ENCODE results near the gene KIAA0319L. TPM values are rescaled to one million over a fixed set of nuclear protein-coding genes. Genes with fewer than 3 reads are reported as not detected.

Gene KIAA0319L
- total RNA-seq, 1 donor from 2014 or later: 60.5 TPM

- peaks cover 4% of the 10 kb centered on the region for H3K36me3 ChIP-seq (ENCODE audit: control insufficient read depth, insufficient read depth, low read length)
- H3K4me3 ChIP-seq (ENCODE audit: low read depth, low read length): no peak overlapping the region
- H3K27me3 ChIP-seq (ENCODE audit: control insufficient read depth, insufficient read depth, low read length): no peaks in the 10 kb centered on the region
- DNase-seq (ENCODE audit: low read depth): no peak
- no peak for TF ChIP-seq CTCF (IDR thresholded peaks at IDR 0.05; ENCODE audit: insufficient read depth, low read length, poor library complexity, severe bottlenecking)
Measured at GRCh38 chr1:35530946-35531345, 26.3 kb downstream of the KIAA0319L start.

GRCh38 chr1:35530168-35530567 lies 27.0 kb downstream of the KIAA0319L start:
- DNase-seq (ENCODE audit: low read depth): no peak
- H3K36me3 ChIP-seq (ENCODE audit: control insufficient read depth, insufficient read depth, low read length): peaks cover 4% of the 10 kb centered on the region
- H3K27me3 ChIP-seq (ENCODE audit: control insufficient read depth, insufficient read depth, low read length): no peaks in the 10 kb centered on the region
- no peak overlapping the region for H3K4me3 ChIP-seq (ENCODE audit: low read depth, low read length)
- no peak for TF ChIP-seq CTCF (IDR thresholded peaks at IDR 0.05; ENCODE audit: insufficient read depth, low read length, poor library complexity, severe bottlenecking)

DNA sequence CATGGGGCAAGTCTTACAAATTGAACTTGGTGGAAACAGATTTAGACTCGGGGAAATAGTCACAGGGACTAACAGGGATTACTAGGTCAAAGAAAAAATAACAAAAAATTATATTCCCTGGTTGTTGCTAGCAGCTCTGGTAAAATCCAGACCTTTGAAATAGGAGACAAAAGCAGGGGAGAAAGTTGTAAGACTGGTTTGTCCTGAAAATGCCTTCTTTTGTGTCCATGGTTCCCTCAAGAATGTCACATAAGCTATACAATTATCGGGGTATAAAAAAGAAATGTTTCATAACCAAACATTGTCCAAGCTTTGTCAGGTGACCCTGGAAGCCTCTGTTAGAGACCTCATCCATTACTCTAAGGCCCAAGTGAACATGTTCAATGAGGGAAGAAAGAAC lies 33.1 kb downstream of the KIAA0319L start:
- no peak for DNase-seq (ENCODE audit: low read depth)
- no peak for TF ChIP-seq CTCF (IDR thresholded peaks at IDR 0.05; ENCODE audit: insufficient read depth, low read length, poor library complexity, severe bottlenecking)
- no peaks in the 10 kb centered on the region for H3K36me3 ChIP-seq (ENCODE audit: control insufficient read depth, insufficient read depth, low read length)

DNA sequence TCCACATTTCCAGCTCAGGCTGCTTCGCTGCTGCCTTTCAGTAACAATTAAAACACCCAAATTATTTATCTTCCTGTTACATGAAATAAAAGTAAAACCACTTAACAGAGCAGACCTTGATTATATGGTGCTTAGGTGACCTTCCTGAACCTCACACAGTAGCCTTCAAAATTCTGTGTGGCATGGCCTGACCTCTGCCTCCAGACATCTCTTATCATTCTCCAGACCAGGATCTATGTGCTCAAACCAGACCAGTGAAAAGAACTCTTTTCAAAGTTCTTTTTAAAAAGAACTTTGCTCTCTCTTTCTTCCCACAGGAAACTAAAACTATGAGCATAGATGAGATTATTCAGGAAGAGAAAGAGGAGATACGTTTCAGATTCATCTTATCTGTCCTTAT lies 37.8 kb downstream of the KIAA0319L start:
- Histone ChIP-seq H3K27me3 (ENCODE audit: control insufficient read depth, insufficient read depth, low read length) (no peaks in the 10 kb centered on the region), H3K4me3 (ENCODE audit: low read depth, low read length) (no peak overlapping the region), H3K36me3 (ENCODE audit: control insufficient read depth, insufficient read depth, low read length) (no peaks in the 10 kb centered on the region)
- DNase-seq (ENCODE audit: low read depth): no peak
- TF ChIP-seq CTCF (IDR thresholded peaks at IDR 0.05; ENCODE audit: insufficient read depth, low read length, poor library complexity, severe bottlenecking): no peak

More for the DNA sequence above, 33.1 kb downstream of the KIAA0319L start:
- Histone ChIP-seq H3K27me3 (ENCODE audit: control insufficient read depth, insufficient read depth, low read length) (no peaks in the 10 kb centered on the region), H3K4me3 (ENCODE audit: low read depth, low read length) (no peak overlapping the region)

- DNase-seq (ENCODE audit: low read depth): no peak
- TF ChIP-seq CTCF (IDR thresholded peaks at IDR 0.05; ENCODE audit: insufficient read depth, low read length, poor library complexity, severe bottlenecking): no peak
- Histone ChIP-seq H3K4me3 (ENCODE audit: low read depth, low read length) (no peak overlapping the region), H3K36me3 (ENCODE audit: control insufficient read depth, insufficient read depth, low read length) (no peaks in the 10 kb centered on the region), H3K27me3 (ENCODE audit: control insufficient read depth, insufficient read depth, low read length) (no peaks in the 10 kb centered on the region)
Measured at GRCh38 chr1:35518183-35518582, 39.0 kb downstream of the KIAA0319L start.

GRCh38 chr1:35511305-35511704 lies 45.9 kb downstream of the KIAA0319L start:
- Histone ChIP-seq H3K4me3 (ENCODE audit: low read depth, low read length) (no peak overlapping the region), H3K27me3 (ENCODE audit: control insufficient read depth, insufficient read depth, low read length) (no peaks in the 10 kb centered on the region), H3K36me3 (ENCODE audit: control insufficient read depth, insufficient read depth, low read length) (no peaks in the 10 kb centered on the region)
- no peak for DNase-seq (ENCODE audit: low read depth)
- TF ChIP-seq CTCF (IDR thresholded peaks at IDR 0.05; ENCODE audit: insufficient read depth, low read length, poor library complexity, severe bottlenecking): no peak
